LNCaP clone FGC (cell line): ENCODE measurements around the gene CDH11.

ENCODE experiments used
- DNase-seq: peaks from one replicate; pipeline ENCODE4 v3.0.0-alpha.2; 2011; ENCODE audit warnings: low read depth
- H3K4me3 ChIP-seq: 2 replicates; pipeline ENCODE4 v1.5.1; 2011; ENCODE audit warnings: mild to moderate bottlenecking, low read depth, low read length, control low read depth
- CTCF ChIP-seq: IDR thresholded peaks from 2 replicates; pipeline ENCODE4 v1.5.1; 2012; ENCODE audit warnings: mild to moderate bottlenecking; ENCODE audit not compliant: control insufficient read depth, insufficient read depth; ENCODE audit errors: extremely low read depth

The CDH11 gene

GRCh38 chr16:65066651-65067050 is 55.2 kb downstream of the CDH11 start:
- no peak for TF ChIP-seq CTCF
- no peak for DNase-seq
- H3K4me3 ChIP-seq, result no peak overlapping the region

- H3K4me3 ChIP-seq, result no peak overlapping the region
- no peak for DNase-seq
- no peak for TF ChIP-seq CTCF
Observed at GRCh38 chr16:65065031-65065430, 56.8 kb downstream of the CDH11 start.

GRCh38 chr16:65064131-65064530 is 57.7 kb downstream of the CDH11 start:
- DNase-seq, result no peak
- TF ChIP-seq CTCF, result no peak
- no peak overlapping the region for H3K4me3 ChIP-seq

- H3K4me3 ChIP-seq, result no peak overlapping the region
- no peak for TF ChIP-seq CTCF
- DNase-seq, result no peak
Observed at GRCh38 chr16:65062736-65063583, 58.9 kb downstream of the CDH11 start.

GRCh38 chr16:65061935-65062518 is 59.8 kb downstream of the CDH11 start:
- DNase-seq, result no peak
- H3K4me3 ChIP-seq, result no peak overlapping the region
- TF ChIP-seq CTCF, result no peak

- no peak for TF ChIP-seq CTCF
- no peak for DNase-seq
- no peak overlapping the region for H3K4me3 ChIP-seq
Observed at GRCh38 chr16:65061263-65061662, 60.6 kb downstream of the CDH11 start.
